Endothelial cell of umbilical vein (primary cell): Measurements from ENCODE around the gene RNF112.

ENCODE experiments used
- CTCF ChIP-seq, 2 donors: IDR thresholded peaks; 1 replicate in 1 of 2; 2 replicates in 1 of 2; pipeline ENCODE4 v1.5.1; 2011; ENCODE audit warnings: low read length in 2 of 2, mild to moderate bottlenecking in 2 of 2, moderate library complexity in 2 of 2, control low read depth in 1 of 2, inconsistent platforms in 1 of 2, low read depth in 1 of 2; ENCODE audit not compliant: insufficient read depth in 1 of 2; ENCODE audit errors: extremely low read depth in 1 of 2
- EZH2 ChIP-seq: IDR thresholded peaks from 2 replicates; pipeline ENCODE4 v1.6.1; 2012; ENCODE audit warnings: borderline replicate concordance, low read depth, mild to moderate bottlenecking, moderate library complexity, low read length, inconsistent platforms; ENCODE audit not compliant: severe bottlenecking
- GATA2 ChIP-seq: IDR thresholded peaks from 2 replicates; pipeline ENCODE4 v1.7.0; 2011; ENCODE audit warnings: low read depth, mild to moderate bottlenecking, moderate library complexity, mixed read lengths, low read length; ENCODE audit not compliant: insufficient read length, insufficient read depth
- MYC ChIP-seq: IDR thresholded peaks from one replicate; pipeline ENCODE4 v1.6.1; 2011; ENCODE audit warnings: mild to moderate bottlenecking, low read depth, low read length
- POLR2A ChIP-seq: IDR thresholded peaks from 2 replicates; pipeline ENCODE4 v1.6.1; 2012; ENCODE audit warnings: low read depth, mild to moderate bottlenecking, control low read depth, low read length
- POLR2AphosphoS5 ChIP-seq: IDR thresholded peaks from 2 replicates; pipeline ENCODE4 v1.6.1; 2012; ENCODE audit warnings: low read depth, mild to moderate bottlenecking, control low read depth, low read length, moderate library complexity; ENCODE audit not compliant: insufficient read depth
- TF ChIP-seq, protein P1 (sequence below): IDR thresholded peaks from 2 replicates; pipeline ENCODE4 v1.6.1; 2011; ENCODE audit not compliant: insufficient read depth, insufficient read length

DNA sequence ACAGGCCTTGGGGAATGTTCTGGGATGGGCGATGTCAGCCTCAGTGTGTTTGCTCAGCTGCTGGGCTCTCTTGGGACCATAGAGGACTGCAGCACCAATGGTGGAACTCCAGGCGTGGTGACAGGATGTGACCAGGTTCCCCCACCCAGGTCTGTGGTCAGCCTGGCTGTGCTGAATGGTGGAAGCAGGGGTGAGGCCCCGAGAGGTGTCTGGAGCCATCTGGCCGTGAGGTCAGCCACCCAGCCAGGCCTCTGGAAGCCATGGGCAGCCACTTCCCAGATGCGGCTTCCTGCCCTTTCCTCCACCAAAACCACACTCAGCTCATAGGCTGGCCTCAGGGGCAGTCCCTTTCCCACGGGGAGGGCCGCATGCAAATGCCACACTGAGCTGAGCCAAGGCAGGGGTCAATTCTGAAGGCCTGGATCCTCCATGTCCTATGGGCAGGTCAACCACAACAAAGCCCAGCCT is 40.5 kb upstream of the RNF112 start:
- TF ChIP-seq CTCF (IDR thresholded peaks at IDR 0.05; ENCODE audit: extremely low read depth in 1 of 2, insufficient read depth in 1 of 2, low read depth in 1 of 2, low read length in 2 of 2) (no peak), EZH2 (no peak), POLR2A (no peak), POLR2AphosphoS5 (no peak), MYC (no peak), GATA2 (no peak)
- TF ChIP-seq, protein P1, sequence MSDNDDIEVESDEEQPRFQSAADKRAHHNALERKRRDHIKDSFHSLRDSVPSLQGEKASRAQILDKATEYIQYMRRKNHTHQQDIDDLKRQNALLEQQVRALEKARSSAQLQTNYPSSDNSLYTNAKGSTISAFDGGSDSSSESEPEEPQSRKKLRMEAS, result no peak
